Caco-2 (cell line): ENCODE data around the gene CARS1. TPM values are rescaled to one million over a fixed set of nuclear protein-coding genes. Genes with fewer than 3 reads are reported as not detected.

Experiments
- BruUV-seq: library from RNA; stranded (reverse); fragments of 400-500 nt; replicated peaks from 2 replicates; lab custom pipeline; 2021; lab: Mats Ljungman, UMichigan
- CTCF ChIA-PET: fragments of 300-600 bp; sonication (Branson Sonifier 250); formaldehyde crosslinking; loops from one replicate; lab custom pipeline; 2022; ENCODE audit warnings: antibody characterized with exemption; lab: Charles Lee
- POLR2A ChIA-PET: fragments of 300-600 bp; sonication (Branson Sonifier 250); formaldehyde crosslinking; loops from one replicate; lab custom pipeline; 2022; ENCODE audit warnings: antibody characterized with exemption; lab: Charles Lee
- DNase-seq, 2 experiments: peaks; one replicate each; pipeline versions ENCODE4 v3.0.0 to v3.0.0-alpha.2; 2020 to 2022
- H3K27me3 ChIP-seq: replicated peaks from 2 replicates; pipeline ENCODE4 v1.6.0; 2011; ENCODE audit warnings: low read length; ENCODE audit not compliant: control insufficient read depth, insufficient read depth
- H3K36me3 ChIP-seq: 2 replicates; pipeline ENCODE4 v1.5.1; 2011; ENCODE audit warnings: low read length; ENCODE audit not compliant: control insufficient read depth, insufficient read depth
- H3K4me1 ChIP-seq: fragments of 250-450 bp; sonication (Bioruptor Pico); 2 replicates; pipeline ENCODE4 v1.5.1; 2020; ENCODE audit warnings: mild to moderate bottlenecking
- H3K4me3 ChIP-seq: 2 replicates; pipeline ENCODE4 v1.5.1; 2011; ENCODE audit warnings: low read depth, mild to moderate bottlenecking, control low read depth, low read length
- H3K9me3 ChIP-seq: fragments of 250-450 bp; sonication (Bioruptor Pico); 2 replicates; pipeline ENCODE4 v1.5.1; 2020; ENCODE audit warnings: mild to moderate bottlenecking, moderate library complexity
- H3K27ac Mint-ChIP-seq: one replicate; pipeline ENCODE4 v1.8.0; 2022; ENCODE audit warnings: mixed read lengths; ENCODE audit not compliant: unreplicated experiment
- H3K27me3 Mint-ChIP-seq: one replicate; pipeline ENCODE4 v1.8.0; 2022; ENCODE audit warnings: mixed read lengths; ENCODE audit not compliant: insufficient read depth, unreplicated experiment
- H3K36me3 Mint-ChIP-seq: one replicate; pipeline ENCODE4 v1.8.0; 2022; ENCODE audit warnings: mild to moderate bottlenecking, mixed read lengths; ENCODE audit not compliant: insufficient read depth, unreplicated experiment
- H3K4me1 Mint-ChIP-seq: one replicate; pipeline ENCODE4 v1.8.0; 2022; ENCODE audit warnings: low read depth, mixed read lengths; ENCODE audit not compliant: unreplicated experiment
- H3K4me3 Mint-ChIP-seq: one replicate; pipeline ENCODE4 v1.8.0; 2022; ENCODE audit warnings: mild to moderate bottlenecking, moderate library complexity, mixed read lengths; ENCODE audit not compliant: unreplicated experiment
- H3K9me3 Mint-ChIP-seq: one replicate; pipeline ENCODE4 v1.8.0; 2022; ENCODE audit warnings: mixed read lengths; ENCODE audit not compliant: unreplicated experiment
- CTCF ChIP-seq, 2 experiments: fragments of 200-600 bp in 1 of 2; IDR thresholded peaks; 1 replicate in 1 of 2; 2 replicates in 1 of 2; pipeline versions ENCODE4 v1.5.1 to v1.8.0; 2011 to 2022; ENCODE audit warnings: antibody characterized with exemption in 1 of 2, control low read depth in 1 of 2, inconsistent platforms in 1 of 2, low read depth in 1 of 2, low read length in 1 of 2, mild to moderate bottlenecking in 1 of 2, moderate library complexity in 1 of 2; ENCODE audit not compliant: insufficient read depth in 1 of 2, severe bottlenecking in 1 of 2, unreplicated experiment in 1 of 2
- intact Hi-C: fragments of 100-400 bp; cut with micrococcal nuclease; formaldehyde crosslinking; loops from one replicate; pipeline ENCODE4 v1.10.0; 2022; ENCODE audit not compliant: unreplicated experiment
- total RNA-seq: library from RNA; stranded (reverse); gene quantifications from 2 replicates; pipeline ENCODE4 v1.2.3, GENCODE V29; 2022

The CARS1 gene
- total RNA-seq, 1 experiment from 2014 or later, result 121 TPM

- Mint-ChIP-seq H3K4me1 (no peaks in the 10 kb centered on the region), H3K36me3 (no peaks in the 10 kb centered on the region), H3K27ac (no peak overlapping the region), H3K27me3 (no peaks in the 10 kb centered on the region), H3K9me3 (no peaks in the 10 kb centered on the region), H3K4me3 (no peak overlapping the region)
- no peaks in the 10 kb centered on the region for H3K4me1 ChIP-seq
- no peaks in the 10 kb centered on the region for H3K36me3 ChIP-seq
- ChIA-PET CTCF (interaction anchor here (0.6 to 5.1 kb wide), 4 partner anchors 52 to 187 kb away, joined by 4 to 83 read pairs (median 4); a partner anchor contains a TSS), POLR2A (no interaction called here)
- no peak overlapping the region for H3K4me3 ChIP-seq
- DNase-seq, result no peak
- intact Hi-C loops, result loop anchor here (5.0 kb wide), 3 partner anchors 67 to 157 kb away; partner anchors contain the start of gene MRGPRG
- H3K9me3 ChIP-seq, result no peaks in the 10 kb centered on the region
- TF ChIP-seq CTCF (IDR thresholded peaks at IDR 0.05; ENCODE audit: insufficient read depth in 1 of 2, low read depth in 1 of 2, low read length in 1 of 2, severe bottlenecking in 1 of 2, unreplicated experiment in 1 of 2), result no peak
- H3K27me3 ChIP-seq, result no peaks in the 10 kb centered on the region
- BruUV-seq, result no TSS peak
These were observed 32.2 kb upstream of the CARS1 start for GRCh38 chr11:3089236-3090061.

GRCh38 chr11:3088806-3089205 is 31.6 kb upstream of the CARS1 start:
- TF ChIP-seq CTCF (IDR thresholded peaks at IDR 0.05; ENCODE audit: insufficient read depth in 1 of 2, low read depth in 1 of 2, low read length in 1 of 2, severe bottlenecking in 1 of 2, unreplicated experiment in 1 of 2), result no peak
- H3K4me1 ChIP-seq, result no peaks in the 10 kb centered on the region
- H3K9me3 ChIP-seq, result no peaks in the 10 kb centered on the region
- Mint-ChIP-seq H3K4me1 (no peaks in the 10 kb centered on the region), H3K27me3 (no peaks in the 10 kb centered on the region), H3K9me3 (no peaks in the 10 kb centered on the region), H3K27ac (no peak overlapping the region), H3K4me3 (no peak overlapping the region), H3K36me3 (no peaks in the 10 kb centered on the region)
- H3K4me3 ChIP-seq, result no peak overlapping the region
- ChIA-PET POLR2A (no interaction called here), CTCF (interaction anchor here (1.1 to 5.1 kb wide), 2 partner anchors 52 to 67 kb away, joined by 5 to 83 read pairs; no protein-coding TSS in a partner anchor)
- peak in 1 of 2 experiments; percentile 38 for DNase-seq
- H3K36me3 ChIP-seq, result no peaks in the 10 kb centered on the region
- no peaks in the 10 kb centered on the region for H3K27me3 ChIP-seq
- intact Hi-C loops, result no loop called here
- no TSS peak for BruUV-seq

- Mint-ChIP-seq H3K36me3 (no peaks in the 10 kb centered on the region), H3K4me3 (no peak overlapping the region), H3K9me3 (no peaks in the 10 kb centered on the region), H3K27me3 (no peaks in the 10 kb centered on the region), H3K4me1 (no peaks in the 10 kb centered on the region), H3K27ac (no peak overlapping the region)
- intact Hi-C loops, result no loop called here
- Histone ChIP-seq H3K4me1 (no peaks in the 10 kb centered on the region), H3K9me3 (no peaks in the 10 kb centered on the region), H3K4me3 (no peak overlapping the region), H3K27me3 (no peaks in the 10 kb centered on the region), H3K36me3 (no peaks in the 10 kb centered on the region)
- peak in 1 of 2 experiments; percentile 34 for DNase-seq
- BruUV-seq, result no TSS peak
- POLR2A ChIA-PET, result no interaction called here
- no peak for TF ChIP-seq CTCF (IDR thresholded peaks at IDR 0.05; ENCODE audit: insufficient read depth in 1 of 2, low read depth in 1 of 2, low read length in 1 of 2, severe bottlenecking in 1 of 2, unreplicated experiment in 1 of 2)
- CTCF ChIA-PET, result interaction anchor here (0.7 to 1.1 kb wide), 2 partner anchors 11 to 67 kb away, joined by 3 to 5 read pairs; no protein-coding TSS in a partner anchor
These were observed 30.9 kb upstream of the CARS1 start for GRCh38 chr11:3087821-3088800.
